Left cardiac atrium (tissue), 4 donors: Measurements from ENCODE around the gene ZNF20. TPM values are rescaled to one million over a fixed set of nuclear protein-coding genes. Genes with fewer than 3 reads are reported as not detected.
A peak's percentile ranks its signal among the peaks of the same experiment; 100 is the strongest.
"Not testable (repeated sequence)": the region's sequence is repeated elsewhere in the genome, so short reads cannot be mapped to it uniquely, and the experiment has no call there.

Experiments used
- ATAC-seq, 2 donors: fragments of 200-7000 bp; cut with Tn5 transposase; one replicate each; pipeline ENCODE4 v1.9.1; 2020; ENCODE audit warnings: mild to moderate bottlenecking in 2 of 2, moderate library complexity in 2 of 2
- DNase-seq: peaks from one replicate; pipeline ENCODE4 v3.0.0-alpha.2; 2020
- intact Hi-C, 2 donors: fragments of 100-400 bp; cut with DNase I; formaldehyde crosslinking; loops; one replicate each; pipeline versions ENCODE4 v1.14.1 to v1.15.1; 2022 to 2023
- total RNA-seq, 2 donors: library from RNA; stranded (reverse); fragmentation: NEBNext Ultra II Directional; extraction: Animal tissue kit (Norgen Biotek cat#: 25700); gene quantifications; one replicate each; pipeline ENCODE4 v1.2.1, GENCODE V29; 2021
- donor health status: DM: no; HTN: yes; CAD: no.
- donor health status: DM: no; HTN: yes; CAD: no; lungs with severe emphysema.
- donor health status: DM: yes; HTN: yes; CAD: no.
- donor health status: Dilated cardiomyopathy.

Gene ZNF20
- total RNA-seq, 2 donors from 2014 or later: 0.89 to 1.1 TPM

DNA sequence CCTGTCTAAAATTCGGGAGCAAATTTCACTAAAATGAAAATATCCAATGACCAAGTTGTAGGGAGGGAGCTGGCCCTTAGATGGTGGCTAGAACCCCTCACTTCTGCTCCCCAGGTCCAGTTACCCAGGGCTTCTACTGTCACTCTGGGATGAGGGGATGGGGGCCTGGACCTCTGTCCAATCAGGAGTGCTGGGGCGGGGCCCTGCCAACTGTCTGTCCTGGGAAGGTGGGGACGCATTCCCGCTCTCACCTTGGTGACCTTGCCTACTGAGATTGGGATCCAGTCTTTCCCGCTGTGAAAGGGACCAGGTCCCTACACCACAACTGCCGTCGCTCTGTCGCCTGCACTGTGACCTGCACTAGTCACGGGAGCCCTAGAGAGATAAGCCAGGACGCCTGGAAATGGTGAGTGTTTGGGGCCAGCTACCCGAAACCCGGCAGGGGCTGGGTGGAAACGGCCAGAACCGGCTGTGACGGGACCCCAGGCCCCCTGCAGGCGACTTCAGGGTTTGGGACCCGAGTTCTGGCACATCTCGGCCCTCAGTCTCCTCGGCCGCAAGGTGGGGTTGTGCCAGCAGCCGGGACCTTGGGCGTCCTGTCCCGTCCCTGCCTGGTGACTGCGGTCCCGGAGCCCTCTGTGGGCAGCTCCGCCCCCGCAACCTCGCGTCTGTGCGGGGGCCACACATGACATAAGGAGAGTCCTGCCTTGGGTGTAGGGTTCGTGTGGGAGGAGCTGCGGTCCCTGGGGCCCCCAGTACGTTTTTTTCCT, 22.8 kb downstream of the ZNF20 start:
- intact Hi-C loops: no loop called here
- ATAC-seq: peak in 1 of 2 donors; percentile 19
- DNase-seq: no peak

GRCh38 chr19:12113121-12113520, 27.0 kb downstream of the ZNF20 start:
- intact Hi-C loops: no loop called here
- DNase-seq (no peak), ATAC-seq (no peak)

GRCh38 chr19:12112701-12113100, 27.4 kb downstream of the ZNF20 start:
- DNase-seq: no peak
- intact Hi-C loops: no loop called here
- no peak for ATAC-seq

- intact Hi-C loops: no loop called here
- ATAC-seq (no peak), DNase-seq (no peak)
Observed at GRCh38 chr19:12111943-12112637, 28.1 kb downstream of the ZNF20 start.

GRCh38 chr19:12111176-12111575, 29.0 kb downstream of the ZNF20 start:
- no peak for ATAC-seq
- no peak for DNase-seq
- intact Hi-C loops: no loop called here

GRCh38 chr19:12103909-12104308, 36.2 kb downstream of the ZNF20 start:
- intact Hi-C loops, ATAC-seq, DNase-seq: not testable (repeated sequence)

- ATAC-seq (no peak), DNase-seq (no peak)
- intact Hi-C loops: no loop called here
Observed at GRCh38 chr19:12098040-12098439, 42.1 kb downstream of the ZNF20 start.

GRCh38 chr19:12095111-12095790, 44.9 kb downstream of the ZNF20 start:
- DNase-seq (no peak), ATAC-seq (no peak)
- intact Hi-C loops: no loop called here

GRCh38 chr19:12093777-12094176, 46.4 kb downstream of the ZNF20 start:
- ATAC-seq (no peak), DNase-seq (no peak)
- intact Hi-C loops: no loop called here

DNA sequence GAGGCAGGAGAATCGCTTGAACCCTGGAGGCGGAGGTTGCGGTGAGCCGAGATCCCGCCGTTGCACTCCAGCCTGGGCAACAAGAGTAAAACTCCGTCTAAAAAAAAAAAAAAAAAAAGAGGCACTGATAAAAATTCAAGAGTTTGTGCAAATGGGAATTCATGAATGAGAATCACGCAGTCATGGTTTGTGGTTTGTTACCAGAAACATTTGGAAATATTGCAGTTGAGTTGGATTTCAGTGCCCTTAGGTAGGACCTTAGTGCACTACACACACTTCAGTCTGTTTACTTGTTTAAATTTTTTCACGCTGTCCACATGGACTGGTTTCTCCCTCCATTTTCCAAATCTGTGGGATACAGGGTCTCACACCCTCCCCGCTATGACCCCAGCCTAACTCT, 47.2 kb downstream of the ZNF20 start:
- no peak for ATAC-seq
- no peak for DNase-seq
- intact Hi-C loops: no loop called here

DNA sequence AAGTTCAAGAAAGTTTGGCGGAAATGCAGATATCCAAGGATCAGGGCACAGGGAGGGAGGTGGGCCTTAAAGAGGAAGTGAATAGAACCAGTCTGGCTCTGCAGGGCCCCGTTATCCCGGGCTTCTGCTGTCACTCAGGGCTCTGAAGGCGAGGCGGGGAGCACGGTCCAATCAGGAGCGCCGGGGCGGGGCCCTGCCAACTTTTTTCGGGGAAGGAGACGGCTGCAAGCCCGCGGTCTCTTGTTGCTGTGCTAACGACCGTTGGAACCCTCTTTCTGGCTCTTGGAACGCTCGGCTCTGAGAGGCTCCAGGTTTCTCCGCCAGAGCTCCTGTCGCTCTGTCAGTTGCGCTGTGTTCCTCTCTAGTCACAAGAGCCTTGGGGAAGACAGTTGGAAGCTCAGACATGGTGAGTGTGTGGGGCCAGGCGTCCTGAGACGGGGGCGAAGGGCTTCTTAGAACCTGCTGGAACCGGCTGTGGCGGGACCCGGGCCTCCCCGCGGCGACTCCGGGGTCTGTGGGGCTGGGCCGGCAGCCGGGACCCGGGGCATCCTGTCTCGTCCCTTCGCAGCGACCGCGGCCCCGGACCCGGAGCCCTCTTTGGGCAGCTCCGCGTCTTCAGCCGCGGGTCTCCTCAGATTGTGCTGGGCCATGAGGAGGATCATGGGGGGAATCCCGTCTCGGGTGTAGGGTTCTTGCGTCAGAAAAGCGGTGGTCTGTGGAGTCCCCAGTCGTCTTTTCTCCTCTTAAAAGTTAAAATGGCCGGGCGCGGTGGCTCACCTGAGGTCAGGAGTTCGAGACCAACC, 47.9 kb downstream of the ZNF20 start:
- intact Hi-C loops: no loop called here
- ATAC-seq: peak; percentile 98 to 100
- peak; percentile 92 for DNase-seq

DNA sequence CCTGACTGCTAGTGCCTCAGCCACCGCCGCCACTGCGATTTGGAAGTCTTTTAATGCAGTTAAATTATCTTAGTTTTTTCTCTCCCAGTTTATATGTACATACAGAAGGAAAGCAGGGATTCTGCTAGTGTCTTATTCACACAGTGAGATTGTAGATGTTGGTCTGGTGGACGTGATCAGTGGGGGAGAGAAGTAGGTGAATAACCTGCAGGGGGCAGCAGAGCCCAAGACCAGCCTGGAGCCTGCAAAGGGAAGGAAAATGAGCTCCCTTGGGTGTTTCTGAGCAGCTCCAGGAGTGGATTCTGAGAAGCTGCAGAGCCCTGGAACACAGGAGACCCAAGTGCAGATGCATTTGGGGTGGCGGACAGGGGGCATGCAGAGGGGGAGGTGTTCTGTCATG, 49.3 kb downstream of the ZNF20 start:
- intact Hi-C loops: loop anchor here in 1 of 2 donors (2.0 kb wide), 1 partner anchor 50 kb away; the partner anchor contains the start of gene ZNF20
- ATAC-seq (peak; percentile 53 to 66), DNase-seq (peak; percentile 68)

DNA sequence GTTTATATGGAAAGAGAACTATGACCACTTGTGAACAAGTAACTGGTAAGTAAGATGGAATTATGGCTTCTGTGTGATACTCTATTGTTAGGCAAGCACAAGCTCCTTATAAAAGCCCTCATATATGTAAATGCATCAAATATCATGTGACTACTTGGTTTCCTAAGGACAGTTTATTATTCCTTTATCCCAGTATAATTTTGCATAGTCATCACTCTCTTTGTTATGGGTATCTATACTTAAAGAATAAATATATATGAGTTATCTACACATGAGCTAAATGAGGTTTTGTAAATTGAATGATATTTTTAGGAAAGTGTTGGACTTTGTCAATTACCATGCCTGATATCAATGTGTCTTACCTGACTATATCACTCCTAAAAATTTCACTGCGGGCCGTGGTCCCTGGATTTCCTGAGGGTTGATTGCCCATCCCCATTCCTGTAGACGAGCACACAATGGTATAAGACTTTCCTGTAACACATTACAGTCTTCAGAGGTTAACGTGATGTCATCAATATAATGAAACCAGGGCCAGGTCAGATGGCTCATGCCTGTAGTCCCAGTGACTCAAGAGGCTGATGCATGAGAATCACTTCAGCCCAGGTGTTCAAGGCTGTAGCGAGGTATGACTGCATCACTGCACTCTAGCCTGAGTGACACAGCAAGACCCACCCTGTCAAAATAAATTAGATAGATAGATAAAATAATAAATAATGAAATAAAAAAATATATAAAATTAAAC, 54.9 kb downstream of the ZNF20 start:
- DNase-seq (no peak), ATAC-seq (no peak)
- intact Hi-C loops: no loop called here

DNA sequence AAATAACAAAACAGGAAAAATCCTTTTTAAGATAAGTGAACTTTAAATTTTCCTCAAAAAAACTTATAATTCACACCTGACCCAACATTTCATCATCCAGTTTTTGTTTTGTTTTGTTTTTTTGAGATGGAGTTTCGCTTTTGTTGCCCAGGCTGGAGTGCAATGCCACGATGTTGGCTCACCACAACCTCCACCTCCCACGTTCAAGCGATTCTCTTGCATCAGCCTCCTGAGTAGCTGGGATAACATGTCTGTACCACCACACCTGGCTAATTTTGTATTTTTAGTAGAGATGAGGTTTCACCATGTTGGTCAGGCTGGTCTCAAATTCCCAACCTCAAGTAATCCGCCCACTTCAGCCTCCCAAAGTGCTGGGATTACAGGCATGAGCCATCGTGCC, 56.8 kb downstream of the ZNF20 start:
- ATAC-seq, DNase-seq, intact Hi-C loops: not testable (repeated sequence)

Other genes starting within 250 kb of the ZNF20 start
- gene ZNF700, start 215.2 kb downstream of the ZNF20 start, total RNA-seq: 1 to 10 TPM; 4.7 to 5.6 TPM
- gene ZNF763, start 175.3 kb downstream of the ZNF20 start, total RNA-seq: 1 to 10 TPM; 1.5 to 3.4 TPM
- 1 to 10 TPM; 2.9 to 4.0 TPM for gene ZNF433, start 104.7 kb downstream of the ZNF20 start, total RNA-seq
- under 1 TPM; 0.29 to 0.73 TPM for gene ZNF878, start 87.4 kb downstream of the ZNF20 start, total RNA-seq
- gene ZNF844, start 75.6 kb downstream of the ZNF20 start, total RNA-seq: 10 to 100 TPM; 10.5 to 11.6 TPM
- gene ZNF625, start 16.4 kb upstream of the ZNF20 start, total RNA-seq: 1 to 10 TPM; 3.3 to 4.2 TPM
- 1 to 10 TPM; 5.0 to 6.5 TPM for gene ZNF136, start 22.7 kb upstream of the ZNF20 start, total RNA-seq
- 10 to 100 TPM in 1 of 2 donors, 1 to 10 TPM in 1; 7.4 to 11.5 TPM for gene ZNF44, start 154.5 kb upstream of the ZNF20 start, total RNA-seq
- gene ZNF563, start 193.3 kb upstream of the ZNF20 start, total RNA-seq: 1 to 10 TPM; 3.8 to 6.3 TPM
- gene ZNF442, start 225.3 kb upstream of the ZNF20 start, total RNA-seq: 1 to 10 TPM; 2.9 to 4.3 TPM